C4-2B (cell line): ENCODE data around the gene KANSL1L.

Experiments used
- H3K27ac ChIP-seq: fragments of 450-650 bp; 2 replicates; pipeline ENCODE4 v1.5.1; 2017
- ZFX ChIP-seq: fragments of 450-650 bp; IDR thresholded peaks from 2 replicates; pipeline ENCODE4 v1.6.1; 2017
- TF ChIP-seq, protein P1 (sequence below): fragments of 450-650 bp; conservative IDR thresholded peaks from 2 replicates; pipeline ENCODE4 v1.5.1; 2017; ENCODE audit warnings: mild to moderate bottlenecking

KANSL1L gene

DNA sequence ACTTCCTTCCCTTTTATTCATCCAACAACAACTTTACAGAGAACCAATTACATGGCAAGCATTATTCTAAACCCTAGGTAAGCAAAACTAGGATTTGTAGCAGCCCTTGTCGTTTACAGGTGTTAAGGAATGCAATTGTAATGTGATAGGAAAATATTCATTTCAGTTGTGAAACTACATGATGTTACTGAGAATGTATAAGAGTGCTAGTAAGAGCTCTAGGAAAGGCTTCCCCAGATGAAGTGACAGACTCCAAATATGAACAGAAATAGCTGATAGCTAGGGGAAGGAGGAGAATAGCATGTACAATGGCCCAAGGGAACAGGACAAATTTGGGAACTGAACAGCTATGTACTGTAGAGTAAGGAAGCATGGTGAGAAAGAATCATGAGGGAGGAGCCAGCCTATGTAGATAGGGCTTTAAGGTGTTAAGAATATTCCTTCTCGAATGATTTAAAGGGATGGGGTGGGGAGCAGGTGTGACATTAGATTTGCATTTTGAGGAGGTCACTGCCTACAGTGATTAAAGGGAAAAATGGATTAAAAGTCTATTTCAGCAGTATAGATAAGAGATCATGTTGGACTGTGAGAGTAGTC is 137.0 kb downstream of the KANSL1L start:
- no peak for TF ChIP-seq ZFX
- TF ChIP-seq, protein P1, sequence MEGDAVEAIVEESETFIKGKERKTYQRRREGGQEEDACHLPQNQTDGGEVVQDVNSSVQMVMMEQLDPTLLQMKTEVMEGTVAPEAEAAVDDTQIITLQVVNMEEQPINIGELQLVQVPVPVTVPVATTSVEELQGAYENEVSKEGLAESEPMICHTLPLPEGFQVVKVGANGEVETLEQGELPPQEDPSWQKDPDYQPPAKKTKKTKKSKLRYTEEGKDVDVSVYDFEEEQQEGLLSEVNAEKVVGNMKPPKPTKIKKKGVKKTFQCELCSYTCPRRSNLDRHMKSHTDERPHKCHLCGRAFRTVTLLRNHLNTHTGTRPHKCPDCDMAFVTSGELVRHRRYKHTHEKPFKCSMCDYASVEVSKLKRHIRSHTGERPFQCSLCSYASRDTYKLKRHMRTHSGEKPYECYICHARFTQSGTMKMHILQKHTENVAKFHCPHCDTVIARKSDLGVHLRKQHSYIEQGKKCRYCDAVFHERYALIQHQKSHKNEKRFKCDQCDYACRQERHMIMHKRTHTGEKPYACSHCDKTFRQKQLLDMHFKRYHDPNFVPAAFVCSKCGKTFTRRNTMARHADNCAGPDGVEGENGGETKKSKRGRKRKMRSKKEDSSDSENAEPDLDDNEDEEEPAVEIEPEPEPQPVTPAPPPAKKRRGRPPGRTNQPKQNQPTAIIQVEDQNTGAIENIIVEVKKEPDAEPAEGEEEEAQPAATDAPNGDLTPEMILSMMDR = no peak
- H3K27ac ChIP-seq = no peak overlapping the region

DNA sequence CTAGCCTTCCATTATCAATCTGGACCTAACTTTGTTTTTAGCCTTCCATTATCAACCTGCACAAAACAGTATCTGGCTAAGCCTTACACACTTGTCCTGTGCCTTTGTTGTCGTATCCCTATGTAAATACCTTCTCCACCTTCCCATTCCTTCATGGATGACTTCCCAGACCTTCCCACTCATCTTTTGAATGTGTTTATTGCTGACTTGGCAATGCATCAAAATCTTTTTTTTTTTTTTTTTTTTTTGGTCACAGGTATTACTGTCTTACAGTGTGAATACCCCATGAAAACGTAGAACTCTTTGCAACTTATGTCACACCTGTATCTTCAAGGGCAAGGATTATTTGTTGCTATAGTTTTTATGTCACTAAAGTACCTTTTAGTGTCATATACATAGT is 143.0 kb downstream of the KANSL1L start:
- no peak for TF ChIP-seq ZFX
- TF ChIP-seq, protein P1 = no peak
- no peak overlapping the region for H3K27ac ChIP-seq

DNA sequence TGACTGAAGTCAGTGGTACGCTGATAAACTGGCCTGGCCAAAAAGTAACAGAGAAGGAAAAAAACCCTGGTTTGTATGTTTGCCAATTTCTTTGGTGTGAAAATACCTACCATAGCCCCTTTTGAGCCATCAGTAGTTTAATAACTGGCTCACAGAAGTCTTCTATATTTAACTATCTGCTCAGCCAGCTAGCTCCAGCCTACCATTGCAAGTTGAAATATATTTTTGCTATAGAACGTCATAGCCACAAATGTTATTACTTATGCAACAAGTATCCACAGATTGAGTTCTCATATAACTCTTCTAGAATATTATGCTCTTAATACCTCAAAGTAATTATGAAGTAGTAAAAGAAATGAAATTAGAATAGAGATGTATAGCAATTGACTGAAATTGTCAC is 143.6 kb downstream of the KANSL1L start:
- no peak for TF ChIP-seq ZFX
- TF ChIP-seq, protein P1 = no peak
- H3K27ac ChIP-seq = no peak overlapping the region

DNA sequence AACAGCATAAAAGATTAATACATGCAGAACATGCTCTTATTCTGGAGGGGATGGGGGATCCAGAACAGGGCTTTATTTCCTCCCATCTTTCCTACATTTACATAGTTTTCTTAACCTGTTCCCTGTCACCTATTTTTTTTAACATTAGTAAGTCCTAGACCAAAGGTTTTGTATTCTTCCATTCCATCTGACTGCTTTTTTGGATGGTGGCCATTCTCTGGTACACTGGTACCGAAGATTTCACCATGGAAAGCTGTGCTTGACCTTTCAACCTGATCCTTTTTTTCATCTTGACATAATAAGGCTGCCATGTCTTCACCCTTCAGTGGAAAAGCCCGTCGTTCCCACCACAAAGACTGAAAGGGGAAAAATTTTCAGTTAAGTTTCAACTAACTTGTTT is 148.4 kb downstream of the KANSL1L start:
- H3K27ac ChIP-seq = no peak overlapping the region
- TF ChIP-seq ZFX = no peak
- TF ChIP-seq, protein P1 = no peak

DNA sequence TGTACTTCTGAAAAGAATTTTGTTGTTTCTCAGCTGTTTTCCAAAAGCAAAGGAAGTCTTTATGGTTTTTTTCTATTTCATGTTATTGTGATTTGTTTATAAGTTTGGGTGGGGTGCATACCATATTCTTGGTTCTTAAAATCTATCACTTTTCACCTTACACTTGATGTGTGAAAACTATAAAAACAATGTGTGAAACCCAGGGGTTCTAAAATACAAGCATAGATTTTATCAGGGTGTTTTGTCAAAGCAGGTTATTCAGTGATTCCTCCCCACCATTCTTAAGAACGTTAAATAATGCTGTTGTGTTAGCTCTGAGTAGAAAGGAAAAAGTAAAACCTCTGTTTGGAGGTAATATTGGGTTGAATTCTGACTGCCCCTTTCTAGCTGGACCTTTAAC is 151.1 kb downstream of the KANSL1L start:
- no peak for TF ChIP-seq ZFX
- TF ChIP-seq, protein P1 = no peak
- H3K27ac ChIP-seq = no peak overlapping the region

DNA sequence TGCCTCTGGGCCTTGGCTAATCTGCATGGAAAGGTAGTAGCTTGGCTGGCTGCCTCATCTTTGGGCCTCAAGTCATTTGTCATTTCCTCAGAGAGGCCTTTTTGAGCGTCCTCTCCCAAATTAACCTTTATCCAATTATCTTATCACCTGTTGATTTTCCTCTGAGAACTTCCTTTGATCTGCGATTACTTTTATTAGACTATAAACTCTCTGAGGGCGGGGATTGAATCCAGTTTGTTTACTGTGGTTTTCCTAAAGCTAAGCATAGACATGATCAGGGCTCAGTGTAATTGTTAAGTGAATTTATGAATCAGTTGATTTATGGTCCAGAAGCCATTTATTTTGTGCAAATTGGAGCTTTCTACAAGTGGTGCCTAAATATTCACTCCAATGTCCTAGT is 161.3 kb downstream of the KANSL1L start:
- H3K27ac ChIP-seq = no peak overlapping the region
- TF ChIP-seq ZFX = no peak
- TF ChIP-seq, protein P1 = no peak

DNA sequence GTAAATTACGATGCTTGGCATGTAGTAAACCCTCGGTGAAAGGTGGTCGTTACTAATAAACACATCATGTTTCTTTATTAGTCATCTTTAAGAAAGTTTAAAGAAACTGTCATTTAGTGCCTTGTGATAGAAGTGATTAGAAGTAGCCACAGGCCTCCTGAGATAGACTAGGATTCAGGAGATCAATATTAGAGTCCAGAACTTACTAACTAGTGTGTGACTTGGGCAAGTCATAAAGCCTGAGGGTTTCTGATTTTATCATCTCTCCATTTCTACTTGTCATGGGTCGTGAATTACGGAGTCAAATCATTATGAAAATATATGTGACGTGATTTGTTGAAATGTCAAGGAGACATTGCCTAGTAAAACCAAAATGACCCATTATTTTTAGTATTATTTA is 162.1 kb downstream of the KANSL1L start:
- H3K27ac ChIP-seq = no peak overlapping the region
- TF ChIP-seq, protein P1 = no peak
- TF ChIP-seq ZFX = no peak
